ENCODE results near the gene HLX.

- TF ChIP-seq CTCF (IDR thresholded peaks at IDR 0.05): peak; percentile 52 to 66 (median 60)
- no peak for TF ChIP-seq POLR2A (IDR thresholded peaks at IDR 0.05)
- TF ChIP-seq EP300 (IDR thresholded peaks at IDR 0.05; ENCODE audit: low read depth): no peak
Measured at GRCh38 chr1:220873868-220874655, 5.2 kb upstream of the HLX start.

Measured in transverse colon (tissue), 3 donors.